Cardiac muscle cell (in vitro differentiated cells and primary cell): ENCODE measurements around the gene SRGAP1. TPM values are rescaled to one million over a fixed set of nuclear protein-coding genes. Genes with fewer than 3 reads are reported as not detected.

Experiments
- DNase-seq, 2 donors: peaks; one replicate each; pipeline versions ENCODE4 v3.0.0 to v3.0.0-alpha.2; 2010 to 2017; ENCODE audit warnings: low read depth in 1 of 2, low spot score in 1 of 2
- H3K27ac ChIP-seq: fragments of 200-600 bp; sonication (generic); 2 replicates; pipeline ENCODE4 v1.5.1; 2016
- H3K27me3 ChIP-seq: fragments of 200-600 bp; sonication (generic); 2 replicates; pipeline ENCODE4 v1.6.0; 2016; ENCODE audit warnings: control low read depth
- H3K36me3 ChIP-seq: fragments of 200-600 bp; sonication (generic); 2 replicates; pipeline ENCODE4 v1.5.1; 2016; ENCODE audit warnings: control low read depth
- H3K4me1 ChIP-seq: fragments of 200-600 bp; sonication (generic); 2 replicates; pipeline ENCODE4 v1.8.1; 2017; ENCODE audit warnings: low read depth, mild to moderate bottlenecking, mixed run types
- H3K4me3 ChIP-seq: fragments of 200-600 bp; sonication (generic); 2 replicates; pipeline ENCODE4 v1.5.1; 2016; ENCODE audit warnings: mild to moderate bottlenecking
- H3K9me3 ChIP-seq: fragments of 200-600 bp; sonication (generic); 2 replicates; pipeline ENCODE4 v1.5.1; 2017; ENCODE audit warnings: low read depth, mild to moderate bottlenecking, control low read depth
- CTCF ChIP-seq: IDR thresholded peaks from 2 replicates; pipeline ENCODE4 v1.5.1; 2012; ENCODE audit warnings: low read depth, mild to moderate bottlenecking, low read length
- polyA plus RNA-seq: library from polyadenylated mRNA; unstranded; fragments of >200 nt; fragmentation: Nextera tagmentation; extraction: Ambion mirVana; gene quantifications from 2 replicates; pipeline ENCODE4 v1.2.1, GENCODE V29; 2016
- total RNA-seq: library from RNA; depleted of rRNA; stranded (reverse); fragments of >200 nt; gene quantifications from 2 replicates; pipeline ENCODE4 v1.2.3, GENCODE V29; 2016

The SRGAP1 gene
- total and polyA plus RNA-seq, 2 experiments from 2014 or later: 2.7 to 3.9 TPM

GRCh38 chr12:63944586-63945228 is 100.2 kb downstream of the SRGAP1 start:
- Histone ChIP-seq H3K4me1 (peaks cover 8% of the 10 kb centered on the region), H3K27ac (no peak overlapping the region), H3K4me3 (no peak overlapping the region), H3K9me3 (no peaks in the 10 kb centered on the region), H3K36me3 (no peaks in the 10 kb centered on the region), H3K27me3 (no peaks in the 10 kb centered on the region)
- no peak for DNase-seq
- TF ChIP-seq CTCF: no peak

DNA sequence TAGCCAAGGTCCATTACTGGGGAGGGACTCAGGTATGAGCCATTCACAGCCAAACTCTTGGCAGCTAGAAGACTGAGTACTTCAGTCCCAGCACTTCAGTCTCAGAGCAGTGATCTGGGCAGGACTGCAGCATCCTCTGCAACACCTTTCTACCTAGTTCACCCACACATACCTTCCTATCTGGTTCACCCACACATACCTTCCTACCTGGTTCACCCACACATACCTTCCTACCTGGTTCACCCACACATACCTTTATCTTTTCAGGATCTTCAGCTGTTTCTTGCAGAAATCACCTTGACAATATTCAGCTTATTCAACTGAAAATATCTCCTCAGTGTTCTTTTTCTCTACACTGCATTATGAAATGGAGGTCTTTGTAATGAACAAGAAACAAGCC is 101.3 kb downstream of the SRGAP1 start:
- no peak for DNase-seq

GRCh38 chr12:63948211-63948610 is 103.7 kb downstream of the SRGAP1 start:
- DNase-seq: no peak
- Histone ChIP-seq H3K27me3 (no peaks in the 10 kb centered on the region), H3K27ac (no peak overlapping the region), H3K9me3 (no peaks in the 10 kb centered on the region), H3K4me3 (no peak overlapping the region), H3K4me1 (no peaks in the 10 kb centered on the region), H3K36me3 (no peaks in the 10 kb centered on the region)
- no peak for TF ChIP-seq CTCF

More for the DNA sequence above, 101.3 kb downstream of the SRGAP1 start:
- H3K27me3 ChIP-seq: no peaks in the 10 kb centered on the region
- peaks cover 1% of the 10 kb centered on the region for H3K4me1 ChIP-seq
- H3K9me3 ChIP-seq: no peaks in the 10 kb centered on the region
- no peak overlapping the region for H3K27ac ChIP-seq
- no peak overlapping the region for H3K4me3 ChIP-seq
- TF ChIP-seq CTCF: no peak
- H3K36me3 ChIP-seq: no peaks in the 10 kb centered on the region

- no peaks in the 10 kb centered on the region for H3K36me3 ChIP-seq
- H3K4me3 ChIP-seq: no peak overlapping the region
- no peak overlapping the region for H3K27ac ChIP-seq
- H3K27me3 ChIP-seq: no peaks in the 10 kb centered on the region
- TF ChIP-seq CTCF: no peak
- no peaks in the 10 kb centered on the region for H3K9me3 ChIP-seq
- H3K4me1 ChIP-seq: no peaks in the 10 kb centered on the region
- peak in 1 of 2 donors; percentile 86 for DNase-seq
Observed at GRCh38 chr12:63949902-63950301, 105.4 kb downstream of the SRGAP1 start.

- H3K36me3 ChIP-seq: no peaks in the 10 kb centered on the region
- H3K4me1 ChIP-seq: no peaks in the 10 kb centered on the region
- H3K27ac ChIP-seq: no peak overlapping the region
- no peaks in the 10 kb centered on the region for H3K9me3 ChIP-seq
- no peak overlapping the region for H3K4me3 ChIP-seq
- no peak for TF ChIP-seq CTCF
- no peak for DNase-seq
- no peaks in the 10 kb centered on the region for H3K27me3 ChIP-seq
Observed at GRCh38 chr12:63952995-63953394, 108.5 kb downstream of the SRGAP1 start.
